Spleen (tissue), 7 donors: Measurements from ENCODE around the gene PLSCR4.

Source experiments
- CTCF ChIP-seq, 11 experiments: fragments of 200-600 bp in 7 of 11; fragments of 450-650 bp in 4 of 11; sonication (generic) in 4 of 11; IDR thresholded peaks in 8 of 11; conservative IDR thresholded peaks in 3 of 11; 1 replicate in 7 of 11; 2 replicates in 4 of 11; pipeline versions ENCODE4 v1.4.0 to v1.8.0; 2016 to 2021; ENCODE audit warnings: antibody characterized with exemption in 11 of 11, inconsistent platforms in 4 of 11, mild to moderate bottlenecking in 1 of 11
- POLR2A ChIP-seq, 3 donors: fragments of 450-650 bp; IDR thresholded peaks; one replicate each; pipeline ENCODE4 v1.5.1; 2017; ENCODE audit warnings: antibody characterized with exemption in 3 of 3, mild to moderate bottlenecking in 1 of 3
- POLR2AphosphoS5 ChIP-seq, 3 donors: sonication (generic); formaldehyde crosslinking; IDR thresholded peaks; one replicate each; pipeline ENCODE4 v1.5.1; 2017; ENCODE audit warnings: antibody characterized with exemption in 3 of 3
- donor health status: DM: no; HTN: no; CAD: no; lungs with moderate emphysema.
- donor health status: DM: no; HTN: no; CAD: no.
- donor health status: DM: no; HTN: no; CAD: no.

- TF ChIP-seq POLR2A (IDR thresholded peaks at IDR 0.05) (no peak), CTCF (IDR thresholded peaks at IDR 0.05 in 8 of 11, conservative IDR thresholded peaks at IDR 0.05 in 3 of 11) (no peak), POLR2AphosphoS5 (IDR thresholded peaks at IDR 0.05) (no peak)
These were observed 95.9 kb downstream of the PLSCR4 start for GRCh38 chr3:146154995-146155394.
